Measurements from ENCODE around the gene SLC13A1.
"Not testable (repeated sequence)": the region's sequence is repeated elsewhere in the genome, so short reads cannot be mapped to it uniquely, and the experiment has no call there.

Gene SLC13A1

DNA sequence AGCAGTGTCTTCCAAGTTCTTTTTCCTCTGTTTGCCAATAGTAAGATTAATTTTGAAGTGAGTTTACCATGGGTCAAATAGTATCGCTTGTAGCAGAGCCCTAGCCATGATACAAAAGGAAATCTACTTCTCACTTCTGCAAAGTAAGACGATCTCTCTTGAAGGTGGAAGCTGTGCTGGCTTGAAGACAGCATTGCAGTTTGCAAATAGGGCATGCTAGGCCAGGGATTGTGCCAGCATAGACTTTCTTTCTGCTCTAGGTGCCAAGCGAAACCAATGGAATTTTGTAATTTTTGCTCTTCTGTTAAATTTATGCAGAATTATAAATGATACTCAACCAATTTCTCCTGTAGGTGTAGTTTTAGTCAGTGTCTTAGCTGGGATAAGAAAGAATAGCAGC, 74.5 kb downstream of the SLC13A1 start:
- no peak for DNase-seq

DNA sequence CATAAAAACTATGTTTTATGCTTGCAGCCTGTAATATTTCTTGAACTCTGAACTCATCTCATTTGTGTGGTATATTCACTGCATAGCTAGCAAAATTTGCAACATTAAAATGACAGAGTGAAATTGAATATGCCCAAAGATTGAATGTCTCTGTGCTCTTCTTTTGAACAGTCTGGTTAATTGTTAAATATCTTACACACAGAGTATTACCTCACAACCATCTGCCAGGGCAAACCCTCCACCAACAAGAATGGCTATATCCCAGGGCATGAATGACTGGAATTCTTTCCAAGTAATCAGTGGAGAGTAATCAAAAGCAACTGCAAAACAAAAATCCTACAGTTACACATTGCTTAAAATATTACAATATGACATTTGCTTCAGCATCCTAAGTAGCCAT, 76.9 kb downstream of the SLC13A1 start:
- DNase-seq, result no peak

DNA sequence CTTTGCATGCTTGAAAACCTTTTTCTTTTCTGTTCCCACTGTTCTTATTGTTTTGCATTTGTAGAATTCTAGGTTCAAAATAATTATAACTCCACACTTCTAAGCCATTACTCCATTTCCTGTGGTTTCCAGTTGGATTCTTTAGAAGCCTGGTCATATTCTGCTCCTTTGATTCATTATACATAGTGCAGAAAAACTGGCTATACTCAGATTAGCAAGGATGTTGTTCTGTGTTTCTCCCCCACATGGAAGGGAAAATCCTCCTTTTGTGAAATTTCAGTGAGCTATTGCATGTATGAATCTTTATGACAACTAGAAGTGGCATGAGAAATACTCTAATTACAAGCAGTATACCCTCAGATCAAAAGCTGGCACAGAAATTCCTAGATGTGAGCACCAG, 79.5 kb downstream of the SLC13A1 start:
- no peak for DNase-seq

DNA sequence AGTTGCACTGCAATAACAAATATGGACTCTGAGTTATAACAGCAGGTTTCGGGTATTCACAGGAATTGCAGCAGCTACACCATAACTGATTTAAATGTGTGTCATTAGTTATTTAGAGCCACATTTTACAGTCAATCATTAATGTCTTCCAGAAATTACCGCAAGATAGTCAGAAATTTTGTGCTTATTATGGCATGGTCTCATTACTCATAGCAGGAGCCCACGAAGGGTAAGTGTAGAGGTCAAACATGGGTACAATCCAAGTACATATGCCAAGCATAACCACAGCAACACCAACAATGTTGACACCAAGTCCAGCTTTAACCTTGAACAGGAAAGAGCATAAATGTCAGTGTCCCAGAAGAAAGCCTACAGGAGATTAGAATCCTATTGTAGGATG, 84.4 kb downstream of the SLC13A1 start:
- DNase-seq, result no peak

DNA sequence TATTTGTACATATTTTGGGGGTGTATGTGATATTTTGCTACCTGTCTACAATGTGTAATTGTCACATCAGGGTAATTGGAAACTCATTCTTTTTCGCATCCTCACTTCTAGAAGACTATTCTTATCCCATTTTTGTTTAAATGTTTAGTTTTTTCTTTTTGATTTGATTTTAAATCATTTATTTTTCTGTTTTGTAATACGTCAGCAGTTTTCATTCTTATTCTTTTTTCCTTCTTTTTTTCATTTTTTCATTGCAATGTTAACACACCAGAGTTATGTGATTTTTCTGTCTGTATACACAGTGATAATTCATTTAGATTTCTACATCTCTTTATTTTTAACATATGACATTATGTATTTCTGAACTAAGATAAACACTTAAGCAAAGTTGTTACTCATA, 85.5 kb downstream of the SLC13A1 start:
- no peak for DNase-seq

DNA sequence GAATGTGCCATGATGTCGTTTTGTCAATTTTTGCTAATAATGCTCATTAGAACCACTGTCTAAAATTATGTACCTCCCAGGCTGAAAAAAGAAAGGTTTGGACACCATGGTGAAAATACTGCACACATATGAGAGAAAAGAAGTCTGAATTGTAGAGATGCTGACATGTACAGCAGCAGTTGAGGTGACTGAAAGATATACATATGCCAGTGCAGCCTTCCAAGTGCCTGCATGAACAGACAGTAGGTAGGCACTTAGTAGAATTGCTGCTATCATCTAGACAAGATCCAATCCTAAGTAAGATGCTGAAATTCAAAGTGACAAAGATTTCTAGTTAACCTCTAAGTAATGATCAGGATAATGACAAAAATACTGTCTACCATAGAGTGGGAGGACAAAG, 86.9 kb downstream of the SLC13A1 start:
- no peak for DNase-seq

DNA sequence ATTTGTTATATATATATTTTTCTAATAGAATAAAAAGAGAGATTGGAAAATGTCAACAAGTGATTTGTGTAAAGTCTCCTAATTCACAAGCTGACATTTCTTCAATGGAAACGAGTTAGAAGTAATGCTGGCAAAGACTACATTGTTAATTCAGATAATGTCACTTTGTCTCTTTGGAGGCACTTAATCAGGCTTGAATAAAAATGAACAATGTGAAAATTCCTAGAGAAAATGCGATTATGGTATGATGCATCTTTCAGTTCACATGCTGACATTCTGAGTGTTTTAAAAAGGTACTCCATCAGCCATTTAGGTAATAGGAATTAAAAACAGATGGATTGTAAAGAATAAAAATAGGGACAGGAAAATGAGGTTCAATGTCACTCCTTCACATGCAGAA, 100.1 kb downstream of the SLC13A1 start:
- DNase-seq, result no peak

DNA sequence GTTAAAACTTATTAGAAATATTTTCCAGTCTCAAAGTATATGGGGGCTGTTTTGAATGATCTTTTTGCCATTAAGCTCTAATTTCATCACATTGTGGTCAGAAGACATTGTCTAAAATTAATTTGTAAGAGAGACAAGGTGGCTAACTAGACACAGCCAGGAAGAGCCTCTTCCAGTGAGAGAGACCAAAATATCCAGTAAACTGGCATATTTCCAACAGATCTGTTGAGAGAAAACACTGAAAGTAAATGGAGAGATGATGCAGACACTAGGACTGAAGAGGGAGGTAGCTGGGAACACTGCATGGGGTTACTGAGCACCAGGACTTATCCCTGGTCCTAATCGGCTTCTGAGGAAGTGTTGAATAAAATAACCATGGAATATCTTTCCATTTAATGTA, 102.8 kb downstream of the SLC13A1 start:
- DNase-seq, result no peak

DNA sequence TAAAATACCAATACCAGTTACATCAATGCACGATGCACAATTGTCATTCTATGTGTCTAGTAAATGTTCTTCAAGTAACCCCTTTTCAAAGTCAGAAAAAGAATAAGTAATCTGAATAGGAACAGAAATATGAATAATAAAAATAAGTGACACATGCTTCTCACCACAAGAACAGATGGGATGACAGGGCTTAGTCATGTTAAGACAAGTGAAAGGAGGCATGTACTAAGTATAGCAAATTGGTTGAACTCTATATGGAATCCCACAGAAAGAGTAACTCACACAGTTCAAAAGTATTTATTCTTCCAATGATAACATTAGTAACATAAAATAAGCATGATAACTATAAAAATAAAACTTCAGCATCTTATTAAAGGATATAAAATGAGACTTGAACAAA, 103.3 kb downstream of the SLC13A1 start:
- DNase-seq, result no peak

DNA sequence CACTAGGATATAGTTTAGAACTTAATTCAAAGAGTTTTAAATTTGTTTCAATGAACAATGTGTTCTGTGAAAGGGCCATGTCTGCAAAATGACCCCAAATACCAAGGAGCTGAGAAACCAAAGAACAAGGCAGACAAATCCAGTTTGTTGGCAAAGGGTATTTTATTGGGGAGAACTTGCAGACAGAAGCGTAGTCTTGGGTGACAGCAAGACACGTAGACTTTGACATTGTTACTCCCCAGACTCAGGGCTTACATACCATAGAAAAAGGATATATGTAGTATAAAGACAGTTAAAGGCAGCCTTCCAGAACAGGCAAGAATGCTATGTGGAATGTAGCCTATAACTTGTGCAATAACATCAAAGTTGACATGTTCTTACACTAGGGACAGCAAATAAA, 109.3 kb downstream of the SLC13A1 start:
- DNase-seq, result no peak

DNA sequence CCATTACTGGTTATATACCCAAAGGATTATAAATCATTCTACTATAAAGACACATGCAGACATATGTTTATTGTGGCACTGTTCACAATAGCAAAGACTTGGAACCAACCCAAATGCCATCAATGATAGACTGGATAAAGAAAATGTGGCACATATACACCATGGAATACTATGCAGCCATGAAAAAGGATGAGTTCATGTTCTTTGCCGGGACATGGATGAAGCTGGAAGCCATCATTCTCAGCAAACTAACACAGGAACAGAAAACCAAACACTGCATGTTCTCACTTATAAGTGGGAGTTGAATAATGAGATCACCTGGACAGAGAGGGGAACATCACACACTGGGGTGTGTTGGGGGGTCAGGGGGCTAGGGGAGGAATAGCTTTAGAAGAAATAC, 112.9 kb downstream of the SLC13A1 start:
- not testable (repeated sequence) for DNase-seq

DNA sequence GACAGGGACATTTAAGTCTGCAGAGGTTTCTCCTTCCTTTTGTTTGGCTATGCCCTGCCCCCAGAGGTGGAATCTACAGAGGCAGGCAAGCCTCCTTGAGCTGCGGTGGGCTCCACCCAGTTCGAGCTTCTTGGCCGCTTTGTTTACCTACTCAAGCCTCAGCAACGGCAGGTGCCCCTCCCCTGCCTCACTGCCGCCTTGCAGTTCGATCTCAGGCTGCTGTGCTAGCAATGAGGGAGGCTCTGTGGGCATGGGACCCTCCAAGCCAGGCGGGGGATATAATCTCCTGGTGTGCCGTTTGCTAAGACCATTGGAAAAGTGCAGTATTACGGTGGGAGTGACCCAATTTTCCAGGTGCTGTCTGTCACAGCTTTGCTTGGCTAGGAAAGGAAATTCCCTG, 114.9 kb downstream of the SLC13A1 start:
- DNase-seq, result not testable (repeated sequence)

DNA sequence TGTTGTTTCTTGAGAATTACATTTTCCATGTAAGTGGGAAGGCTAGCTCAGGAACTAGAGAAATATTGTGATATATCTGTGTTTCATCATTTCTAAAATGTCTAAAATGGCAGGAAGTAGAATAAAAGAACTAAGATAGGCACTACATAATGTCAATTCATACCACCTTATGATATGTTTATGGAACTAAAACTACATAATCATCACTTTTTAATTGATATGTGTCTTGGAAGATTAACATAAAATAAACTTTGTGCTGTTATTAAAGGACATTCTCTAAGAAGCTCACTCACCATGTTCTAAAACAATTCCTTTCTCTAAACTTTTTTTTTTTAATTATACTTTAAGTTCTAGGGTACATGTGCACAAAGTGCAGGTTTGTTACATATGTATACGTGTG, 120.7 kb downstream of the SLC13A1 start:
- no peak for DNase-seq

DNA sequence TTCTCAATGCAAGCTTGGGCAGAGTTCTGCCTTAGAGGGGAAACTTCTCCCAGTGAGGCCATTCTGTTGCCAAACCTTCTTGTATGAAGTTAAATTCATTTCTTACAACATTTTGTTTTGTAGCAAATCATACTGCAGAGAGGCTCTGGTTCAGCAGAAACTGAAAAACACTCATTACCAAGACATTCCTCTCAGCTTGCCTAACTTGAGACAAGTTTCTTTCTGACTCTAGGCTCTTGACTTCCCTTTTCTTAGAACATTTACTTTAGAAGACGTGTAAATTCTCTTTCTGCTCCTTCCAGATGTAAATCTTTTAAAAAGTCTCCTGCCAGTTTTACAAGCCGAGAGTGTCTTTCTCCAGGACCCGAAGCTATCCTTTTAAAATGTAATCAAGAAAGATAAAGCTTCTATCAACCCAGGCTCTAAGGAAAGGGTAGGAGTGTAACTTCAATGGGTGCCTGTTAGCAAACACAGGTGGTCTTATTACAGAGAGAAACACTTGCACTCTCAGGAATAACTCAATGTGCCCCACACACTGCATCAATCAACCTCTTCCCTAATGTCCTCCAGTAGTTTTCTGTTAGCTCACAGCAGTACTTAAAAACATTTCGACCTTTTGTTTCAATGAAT, 123.8 kb downstream of the SLC13A1 start:
- no peak for DNase-seq

DNA sequence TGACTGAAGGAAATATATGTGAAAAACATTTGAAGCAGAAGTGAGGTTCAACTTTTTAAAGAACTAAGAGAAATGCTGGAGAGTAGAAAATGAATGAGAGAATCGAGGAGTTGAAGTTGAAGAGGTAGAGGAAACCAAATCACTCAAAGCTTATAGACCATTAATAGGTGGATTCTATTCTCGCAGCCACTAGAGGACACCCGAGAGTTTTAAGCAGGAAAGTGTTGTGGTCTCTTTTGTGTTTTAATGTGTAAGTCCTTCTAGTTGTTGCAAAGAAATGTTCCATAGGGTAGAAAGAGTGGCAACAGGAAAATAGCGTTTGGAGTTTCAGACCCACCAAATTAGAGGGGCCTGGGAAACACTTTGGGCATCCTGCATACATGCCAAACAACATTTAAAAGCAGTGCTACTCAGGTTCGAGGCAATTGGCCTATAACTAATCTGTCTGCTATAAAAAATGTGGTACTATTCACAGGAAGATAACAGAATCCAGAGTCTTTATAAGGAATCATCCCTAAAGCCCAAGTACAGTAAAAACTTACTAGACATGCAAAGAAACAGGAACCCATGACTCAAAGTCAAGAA, 129.0 kb downstream of the SLC13A1 start:
- peak; percentile 55 for DNase-seq

DNA sequence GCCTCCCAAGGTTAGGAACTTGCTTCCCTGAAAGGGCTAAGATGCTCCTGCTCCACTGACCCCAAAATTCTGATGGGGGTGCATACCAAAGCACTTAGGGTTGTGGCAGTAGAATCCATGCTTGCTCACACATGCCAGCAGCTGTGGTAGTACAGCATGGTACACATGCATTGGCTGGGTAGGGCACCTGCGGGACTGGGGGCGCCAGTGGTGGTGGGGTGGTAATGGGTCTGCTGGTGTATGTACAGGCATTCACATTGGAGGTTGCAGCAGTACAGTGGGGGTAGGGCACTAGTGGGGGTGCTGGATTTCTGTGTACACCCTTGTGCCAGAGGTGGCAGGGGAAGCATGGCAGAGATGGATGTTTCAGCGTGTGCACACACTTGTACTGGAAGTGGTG, 132.0 kb downstream of the SLC13A1 start:
- DNase-seq, result no peak

All from NCI-H526 treated with DMSO at 0.1 percent for 48 hours (cell line).